Right lobe of liver (tissue), 4 donors: ENCODE results near the gene SUN1.

Experiments
- POLR2A ChIP-seq: fragments of 450-650 bp; IDR thresholded peaks from one replicate; pipeline ENCODE4 v1.6.1; 2017; ENCODE audit warnings: antibody characterized with exemption, mild to moderate bottlenecking
- TF ChIP-seq, protein P1 (sequence below), 4 donors: fragments of 200-600 bp in 3 of 4; fragments of 450-650 bp in 1 of 4; IDR thresholded peaks; one replicate each; pipeline versions ENCODE4 v1.5.1 to v1.8.0; 2016 to 2022; ENCODE audit warnings: antibody characterized with exemption in 4 of 4, mild to moderate bottlenecking in 2 of 4
- donor health status: DM: no; HTN: no; CAD: no.
- donor health status: DM: no; HTN: no; CAD: no.
- donor health status: DM: no; HTN: yes; CAD: no.

DNA sequence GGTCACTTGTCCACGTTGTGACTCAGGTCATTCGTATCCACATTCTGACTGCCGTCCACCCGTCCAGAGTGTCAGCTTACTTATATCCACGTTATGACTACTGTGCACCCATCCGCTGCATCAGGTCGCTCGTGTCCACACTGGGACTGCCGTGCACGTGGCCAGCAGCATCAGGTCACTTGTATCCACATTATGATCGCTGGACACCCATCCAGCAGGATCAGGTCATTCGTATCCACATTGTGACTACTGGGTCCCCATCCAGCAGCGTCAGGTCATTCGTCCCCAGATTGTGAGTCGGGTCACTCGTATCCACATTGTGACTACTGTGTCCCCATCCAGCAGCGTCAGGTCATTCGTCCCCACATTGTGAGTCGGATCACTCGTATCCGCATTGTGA, 47.3 kb upstream of the SUN1 start:
- TF ChIP-seq, protein P1, sequence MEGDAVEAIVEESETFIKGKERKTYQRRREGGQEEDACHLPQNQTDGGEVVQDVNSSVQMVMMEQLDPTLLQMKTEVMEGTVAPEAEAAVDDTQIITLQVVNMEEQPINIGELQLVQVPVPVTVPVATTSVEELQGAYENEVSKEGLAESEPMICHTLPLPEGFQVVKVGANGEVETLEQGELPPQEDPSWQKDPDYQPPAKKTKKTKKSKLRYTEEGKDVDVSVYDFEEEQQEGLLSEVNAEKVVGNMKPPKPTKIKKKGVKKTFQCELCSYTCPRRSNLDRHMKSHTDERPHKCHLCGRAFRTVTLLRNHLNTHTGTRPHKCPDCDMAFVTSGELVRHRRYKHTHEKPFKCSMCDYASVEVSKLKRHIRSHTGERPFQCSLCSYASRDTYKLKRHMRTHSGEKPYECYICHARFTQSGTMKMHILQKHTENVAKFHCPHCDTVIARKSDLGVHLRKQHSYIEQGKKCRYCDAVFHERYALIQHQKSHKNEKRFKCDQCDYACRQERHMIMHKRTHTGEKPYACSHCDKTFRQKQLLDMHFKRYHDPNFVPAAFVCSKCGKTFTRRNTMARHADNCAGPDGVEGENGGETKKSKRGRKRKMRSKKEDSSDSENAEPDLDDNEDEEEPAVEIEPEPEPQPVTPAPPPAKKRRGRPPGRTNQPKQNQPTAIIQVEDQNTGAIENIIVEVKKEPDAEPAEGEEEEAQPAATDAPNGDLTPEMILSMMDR (IDR thresholded peaks at IDR 0.05), result no peak
- TF ChIP-seq POLR2A, result no peak
